Globus pallidus (tissue), 1 donor: Measurements from ENCODE around the gene ARF1.

Experiments used
- DNase-seq: peaks from one replicate; pipeline ENCODE4 v3.0.0-alpha.2; 2015; ENCODE audit warnings: low spot score

Gene ARF1

DNA sequence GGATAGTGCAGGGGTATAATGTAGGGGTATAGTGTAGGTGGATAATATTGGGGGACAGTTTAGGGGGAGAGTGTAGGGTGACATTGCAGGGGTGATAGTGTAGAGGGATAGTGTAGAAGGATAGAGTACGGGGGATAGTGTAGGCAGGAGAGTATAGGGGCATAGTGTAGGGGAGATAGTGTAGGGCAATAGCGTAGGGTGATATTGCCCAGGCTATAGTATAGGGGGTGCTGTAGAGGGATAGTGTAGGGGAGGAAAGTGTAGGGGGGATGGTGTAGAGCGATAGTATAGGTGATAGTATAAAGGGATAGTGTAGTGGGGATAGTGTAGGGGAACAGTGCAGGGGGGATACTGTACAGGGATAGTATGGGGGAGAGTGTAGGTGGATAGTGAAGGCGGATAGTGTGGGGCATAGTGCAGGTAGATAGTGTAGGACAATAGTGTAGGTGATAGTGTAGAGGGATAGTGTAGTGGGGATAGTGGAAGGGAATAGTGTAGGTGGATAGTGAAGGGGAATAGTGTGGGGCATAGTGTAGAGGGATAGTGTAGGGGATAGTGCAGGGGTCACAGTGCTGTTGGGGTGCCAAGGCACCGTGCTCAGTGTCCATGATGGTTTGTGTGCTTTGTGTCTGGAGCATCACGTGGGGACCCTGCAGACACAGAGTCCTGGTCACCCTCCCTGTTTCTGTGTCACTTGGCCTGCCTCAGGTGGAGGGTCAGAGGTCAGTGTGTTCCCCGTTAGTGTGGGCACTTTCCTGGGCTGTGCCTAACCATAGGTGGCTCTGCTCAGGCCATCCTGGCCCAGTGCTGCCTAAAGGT lies 10.5 kb upstream of the ARF1 start:
- no peak for DNase-seq

- DNase-seq: no peak
Measured at GRCh38 chr1:228072658-228073043, 9.9 kb upstream of the ARF1 start.

DNA sequence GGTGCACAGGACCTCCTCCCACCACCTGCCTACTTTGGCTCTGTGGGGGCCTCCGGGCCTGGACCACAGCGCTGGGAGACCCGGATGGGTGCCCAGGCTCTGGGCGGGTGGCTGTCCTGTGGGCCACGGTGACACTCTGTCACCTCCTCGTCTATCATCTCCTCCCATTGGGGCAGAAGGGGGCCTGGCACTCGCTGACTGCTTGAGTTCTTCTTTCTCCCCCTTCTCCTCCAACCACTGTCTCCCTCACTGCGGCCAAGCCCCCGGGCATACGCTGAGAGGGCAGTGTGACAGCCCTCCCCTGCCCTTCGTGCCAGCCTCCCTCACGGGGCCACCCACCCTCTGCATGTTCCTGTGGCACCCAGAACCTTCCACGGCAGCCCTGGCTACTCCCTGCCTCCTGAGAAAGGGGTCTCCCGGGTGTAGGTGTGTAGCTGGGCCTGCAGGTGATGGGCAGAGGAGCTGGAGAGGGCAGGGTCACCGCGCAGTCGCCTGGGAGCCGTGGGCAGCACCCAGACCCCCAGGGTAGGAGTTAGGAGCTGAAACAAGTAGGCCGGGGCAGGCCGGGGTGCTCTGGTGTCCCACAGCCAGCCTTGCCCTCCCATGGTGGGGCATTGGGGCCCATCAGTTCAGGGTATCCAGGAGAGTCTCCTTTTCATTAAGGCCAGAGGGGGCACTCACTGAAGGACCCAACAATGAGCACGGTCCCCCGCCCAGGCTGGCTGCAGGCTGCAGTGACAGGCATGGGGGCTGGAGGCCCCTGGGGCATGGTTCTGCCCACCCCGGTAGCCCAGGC lies 9.2 kb upstream of the ARF1 start:
- DNase-seq: no peak

GRCh38 chr1:228073857-228074545 lies 8.5 kb upstream of the ARF1 start:
- no peak for DNase-seq

GRCh38 chr1:228074954-228075730 lies 7.4 kb upstream of the ARF1 start:
- no peak for DNase-seq

DNA sequence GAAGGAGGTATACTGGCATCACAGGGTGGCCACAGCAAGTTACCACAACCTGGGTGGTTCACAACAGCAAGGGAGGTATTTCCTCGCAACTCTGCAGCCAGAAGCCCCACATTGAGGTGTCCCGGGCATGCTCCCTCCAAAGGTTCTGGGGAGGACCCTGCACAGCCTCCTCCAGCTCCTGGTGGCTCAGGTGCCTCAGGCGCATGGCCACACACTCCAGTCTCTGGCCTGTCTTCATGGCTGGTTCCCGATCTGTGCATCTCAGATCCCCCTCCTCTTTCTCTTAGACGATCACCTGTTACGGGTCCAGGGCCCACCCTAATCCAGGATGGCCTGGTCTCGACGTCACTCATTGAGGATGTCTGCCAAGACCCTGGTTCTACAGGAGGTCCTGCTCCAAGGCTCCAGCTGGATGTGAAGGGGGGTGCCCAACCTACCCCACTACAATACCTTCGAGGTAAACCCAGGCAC lies 6.7 kb upstream of the ARF1 start:
- DNase-seq: no peak

DNA sequence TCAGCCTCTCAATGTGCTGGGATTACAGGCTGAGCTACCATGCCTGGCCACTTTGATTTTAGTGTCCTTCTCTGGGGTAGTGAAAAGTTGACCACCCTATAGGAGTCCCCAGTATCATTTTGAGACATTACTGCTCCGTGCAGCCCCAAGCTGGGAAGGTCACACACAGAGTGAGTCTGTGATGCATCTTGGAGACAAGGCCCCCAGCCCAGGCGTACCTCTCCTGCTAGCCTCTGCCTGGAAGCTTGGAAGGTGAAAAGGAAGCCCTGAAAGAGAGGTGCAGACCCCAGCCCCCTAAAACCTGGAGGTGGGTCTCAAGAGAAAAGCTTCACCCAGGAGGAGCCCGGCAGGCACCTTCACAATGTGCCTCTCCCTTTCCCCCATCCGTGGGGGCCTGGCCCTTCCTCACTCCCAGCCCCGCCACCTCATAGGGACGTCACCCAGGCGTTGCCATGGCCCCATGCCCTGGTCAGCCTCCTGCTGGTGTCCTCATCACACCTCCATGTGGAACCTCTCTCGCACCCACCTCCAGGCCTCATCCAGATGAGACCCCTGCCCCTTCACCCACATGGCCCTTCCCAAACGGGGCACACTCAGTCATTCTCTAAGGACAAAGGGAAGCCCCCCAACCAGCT lies 5.6 kb upstream of the ARF1 start:
- DNase-seq: no peak

GRCh38 chr1:228077565-228078330 lies 4.8 kb upstream of the ARF1 start:
- DNase-seq: no peak

GRCh38 chr1:228079013-228079412 lies 3.5 kb upstream of the ARF1 start:
- DNase-seq: no peak

GRCh38 chr1:228079601-228080263 lies 2.8 kb upstream of the ARF1 start:
- DNase-seq: no peak

GRCh38 chr1:228081144-228081543 lies 1.4 kb upstream of the ARF1 start:
- DNase-seq: no peak

GRCh38 chr1:228081578-228082213 lies 812 bp upstream of the ARF1 start:
- no peak for DNase-seq

- no peak for DNase-seq
Measured at GRCh38 chr1:228082918-228083870, 686 bp downstream of the ARF1 start.

DNA sequence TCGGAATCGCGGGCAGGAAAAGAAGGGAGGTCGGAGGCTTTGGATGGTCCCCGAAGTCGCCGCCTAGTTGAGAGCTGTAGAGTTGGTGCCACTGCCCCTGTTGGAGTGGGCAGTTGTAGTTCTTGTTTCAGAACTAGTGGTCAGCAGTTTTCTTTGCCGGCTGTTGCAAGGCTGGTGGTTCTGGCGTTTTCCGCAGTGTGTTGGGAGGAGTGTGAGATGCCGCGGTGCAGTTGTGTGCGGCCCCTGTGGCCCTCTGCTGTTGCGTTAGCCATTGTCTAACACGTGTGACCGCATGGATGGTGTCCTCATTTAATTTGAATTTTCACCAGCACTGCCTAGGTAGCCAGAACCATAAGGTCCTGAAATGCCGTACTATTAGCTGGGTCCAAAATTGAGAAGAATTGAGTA lies 1.4 kb downstream of the ARF1 start:
- DNase-seq: no peak

DNA sequence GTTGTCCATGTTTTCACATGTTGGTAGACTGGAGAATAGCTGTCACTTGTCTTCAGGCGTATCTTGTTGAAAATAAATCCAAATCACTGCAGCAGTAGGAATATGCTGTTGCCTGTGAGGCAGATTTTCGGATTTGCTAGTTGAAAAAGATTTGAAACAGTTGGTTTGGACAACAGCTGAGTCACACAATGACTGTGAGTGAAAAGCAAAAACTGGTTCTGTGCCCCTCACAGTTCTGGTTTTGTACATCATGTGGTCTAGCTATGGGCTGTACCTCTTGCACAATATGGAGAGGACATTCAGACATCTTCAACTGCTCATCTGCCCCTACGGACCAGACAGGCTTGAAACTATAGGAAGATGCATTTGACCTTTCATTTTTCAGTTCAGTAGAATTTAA lies 1.8 kb downstream of the ARF1 start:
- DNase-seq: no peak

DNA sequence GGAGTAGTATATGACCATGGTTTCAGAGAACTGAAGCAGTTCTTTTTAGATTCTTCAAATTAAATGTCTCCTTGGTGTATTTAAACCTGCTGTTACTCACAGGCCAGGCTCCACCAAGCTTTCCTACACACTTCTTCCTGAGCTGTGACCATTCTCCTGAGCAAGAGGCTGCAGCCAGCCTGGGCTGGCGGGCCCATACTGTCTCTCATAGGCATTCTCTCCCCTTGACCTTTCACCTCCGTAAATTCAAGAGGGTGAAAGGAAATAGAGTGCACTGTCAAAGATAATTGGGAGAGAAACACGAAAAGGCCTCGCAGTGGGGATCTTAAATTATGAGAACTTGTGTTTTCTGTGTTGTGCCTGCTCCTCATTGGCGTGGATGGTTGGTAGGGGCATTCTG lies 2.3 kb downstream of the ARF1 start:
- DNase-seq: no peak

DNA sequence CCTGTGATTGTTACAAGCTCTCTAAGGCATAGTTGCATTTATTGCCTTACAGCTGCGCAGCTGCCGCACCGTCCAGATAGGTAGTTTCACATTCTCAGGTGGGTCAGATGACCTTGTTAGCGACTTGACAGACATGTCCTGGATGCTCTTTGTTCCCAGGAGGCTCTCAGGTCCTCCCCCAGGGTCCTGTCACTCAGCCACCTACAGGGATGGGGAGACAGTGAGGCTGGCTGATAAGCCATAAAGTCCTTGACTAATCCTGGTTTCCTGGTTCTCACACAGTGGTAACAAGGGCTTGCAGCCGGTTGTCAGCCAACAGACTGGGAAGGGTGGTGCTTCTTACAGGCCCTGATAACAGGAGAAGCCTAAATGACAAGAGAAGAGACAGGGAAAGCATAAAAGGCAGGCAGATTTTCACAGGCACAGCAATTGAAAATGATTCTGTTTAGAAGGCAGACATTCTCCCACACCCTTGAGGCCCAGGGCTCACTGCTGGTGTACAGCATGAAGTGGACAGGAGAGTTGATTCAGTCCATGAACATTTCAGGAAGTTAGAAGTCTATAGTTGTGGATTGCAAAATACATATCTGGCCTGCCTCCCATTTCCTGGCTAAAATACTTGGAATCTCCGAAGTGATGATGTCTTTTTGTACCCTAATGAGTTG lies 2.9 kb downstream of the ARF1 start:
- DNase-seq: no peak

DNA sequence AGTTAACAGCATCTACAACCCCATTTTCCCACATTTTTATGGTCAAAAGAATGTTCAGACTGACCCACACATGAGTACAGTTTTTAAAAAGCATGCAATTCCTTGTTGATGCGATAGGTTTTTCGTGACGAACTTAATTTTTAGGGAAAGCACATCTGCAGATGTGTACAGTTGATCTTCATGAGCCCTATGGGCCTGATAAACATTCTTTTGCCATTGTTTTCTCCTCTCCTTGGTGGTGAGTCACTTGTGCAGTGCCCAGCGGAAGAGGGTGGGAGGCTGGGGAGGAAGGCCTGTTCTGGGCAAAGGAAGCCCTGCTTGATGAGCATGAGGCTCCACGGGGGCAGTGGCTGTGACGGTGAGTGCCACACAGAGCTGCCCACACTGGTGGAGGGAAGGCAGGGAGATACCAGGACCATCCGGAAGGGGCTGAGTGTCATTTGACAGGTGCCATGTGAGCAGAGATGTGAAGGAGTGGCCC lies 5.3 kb downstream of the ARF1 start:
- no peak for DNase-seq
